Measurements from ENCODE around the gene SRPK1.

- TF ChIP-seq CTCF (conservative IDR thresholded peaks at IDR 0.05; ENCODE audit: low read length) (no peak), EZH2phosphoT487 (IDR thresholded peaks at IDR 0.05; ENCODE audit: borderline replicate concordance, low read depth, low read length) (no peak)
Measured at GRCh38 chr6:35788423-35788982, 132.4 kb downstream of the SRPK1 start.

All from OCI-LY7 (cell line).